Fibroblast of skin of right quadriceps (primary cell): Measurements from ENCODE around the gene ZNF778.
A peak's percentile ranks its signal among the peaks of the same experiment; 100 is the strongest.
"Not testable (repeated sequence)": the region's sequence is repeated elsewhere in the genome, so short reads cannot be mapped to it uniquely, and the experiment has no call there.

Experiments
- DNase-seq: peaks from one replicate; pipeline ENCODE4 v3.0.0-alpha.2; 2013

The ZNF778 gene

GRCh38 chr16:89219365-89219764 is 1.9 kb downstream of the ZNF778 start:
- DNase-seq, result no peak

- no peak for DNase-seq
Measured at GRCh38 chr16:89221604-89222003, 4.1 kb downstream of the ZNF778 start.

- no peak for DNase-seq
Measured at GRCh38 chr16:89222931-89223330, 5.4 kb downstream of the ZNF778 start.

GRCh38 chr16:89224665-89225064 is 7.2 kb downstream of the ZNF778 start:
- DNase-seq, result no peak

- DNase-seq, result no peak
Measured at GRCh38 chr16:89230255-89230654, 12.8 kb downstream of the ZNF778 start.

- no peak for DNase-seq
Measured at GRCh38 chr16:89232107-89232506, 14.6 kb downstream of the ZNF778 start.

- DNase-seq, result no peak
Measured at GRCh38 chr16:89233678-89234490, 16.4 kb downstream of the ZNF778 start.

GRCh38 chr16:89237733-89238132 is 20.2 kb downstream of the ZNF778 start:
- no peak for DNase-seq

GRCh38 chr16:89241187-89242007 is 23.9 kb downstream of the ZNF778 start:
- DNase-seq, result peak; percentile 74

GRCh38 chr16:89242795-89243200 is 25.3 kb downstream of the ZNF778 start:
- no peak for DNase-seq

GRCh38 chr16:89243664-89244063 is 26.2 kb downstream of the ZNF778 start:
- DNase-seq, result no peak

- not testable (repeated sequence) for DNase-seq
Measured at GRCh38 chr16:89244264-89244663, 26.8 kb downstream of the ZNF778 start.

- DNase-seq, result no peak
Measured at GRCh38 chr16:89244754-89245153, 27.3 kb downstream of the ZNF778 start.

- no peak for DNase-seq
Measured at GRCh38 chr16:89246383-89246902, 28.9 kb downstream of the ZNF778 start.

- peak; percentile 72 for DNase-seq
Measured at GRCh38 chr16:89246903-89247733, 29.6 kb downstream of the ZNF778 start.

- not testable (repeated sequence) for DNase-seq
Measured at GRCh38 chr16:89247734-89248075, 30.2 kb downstream of the ZNF778 start.

- DNase-seq, result no peak
Measured at GRCh38 chr16:89248196-89248982, 30.9 kb downstream of the ZNF778 start.

- no peak for DNase-seq
Measured at GRCh38 chr16:89253548-89254287, 36.2 kb downstream of the ZNF778 start.

GRCh38 chr16:89256651-89257254 is 39.2 kb downstream of the ZNF778 start:
- peak; percentile 60 for DNase-seq

- DNase-seq, result no peak
Measured at GRCh38 chr16:89257281-89257731, 39.8 kb downstream of the ZNF778 start.
